IPS-18c (cell line): ENCODE results near the gene ABHD2.
"Not testable (repeated sequence)": the region's sequence is repeated elsewhere in the genome, so short reads cannot be mapped to it uniquely, and the experiment has no call there.

ENCODE experiments used
- H3K4me3 ChIP-seq: 2 replicates; pipeline ENCODE4 v1.7.0; 2013; ENCODE audit warnings: low read depth, mild to moderate bottlenecking, low read length, moderate library complexity; ENCODE audit not compliant: insufficient read depth
- H3K9me3 ChIP-seq: one replicate; pipeline ENCODE4 v1.6.1; 2013; ENCODE audit warnings: mild to moderate bottlenecking, low read length, moderate library complexity; ENCODE audit not compliant: control insufficient read depth, insufficient read depth

The ABHD2 gene

DNA sequence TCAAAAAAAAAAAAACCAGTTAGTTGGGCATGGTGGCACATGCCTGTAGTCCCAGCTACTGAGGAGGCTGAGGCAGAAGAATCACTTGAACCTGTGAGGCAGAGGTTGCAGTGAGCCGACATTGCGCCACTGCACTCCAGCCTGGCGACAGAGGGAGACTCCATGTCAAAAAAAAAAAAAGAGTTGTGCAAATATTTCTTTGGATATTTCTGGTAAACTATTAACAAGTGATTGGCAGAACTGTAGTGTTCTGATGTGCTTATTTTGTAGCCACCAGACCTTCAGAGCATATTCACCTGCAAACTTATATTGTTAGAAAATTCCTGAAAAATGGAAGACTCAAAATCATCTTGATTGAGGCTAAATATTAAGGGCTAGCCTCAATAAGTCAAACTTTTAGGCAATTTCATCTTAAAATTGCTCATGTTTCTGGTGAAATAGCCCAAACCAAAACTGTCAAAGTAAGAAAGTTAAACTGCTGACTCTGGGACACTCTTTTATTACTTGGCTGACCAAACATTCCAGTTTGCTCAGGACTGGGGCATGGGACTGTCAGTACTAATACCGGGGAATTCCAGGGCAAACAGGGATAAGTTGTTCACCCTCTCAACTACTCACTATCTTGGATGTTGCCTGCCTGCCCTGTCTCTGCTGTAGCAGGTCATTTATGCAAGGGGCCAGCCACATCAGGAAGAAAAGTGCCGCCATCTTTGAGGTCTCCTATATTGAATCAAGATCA, 37.0 kb downstream of the ABHD2 start:
- H3K9me3 ChIP-seq, result no peaks in the 10 kb centered on the region
- H3K4me3 ChIP-seq, result no peak overlapping the region

DNA sequence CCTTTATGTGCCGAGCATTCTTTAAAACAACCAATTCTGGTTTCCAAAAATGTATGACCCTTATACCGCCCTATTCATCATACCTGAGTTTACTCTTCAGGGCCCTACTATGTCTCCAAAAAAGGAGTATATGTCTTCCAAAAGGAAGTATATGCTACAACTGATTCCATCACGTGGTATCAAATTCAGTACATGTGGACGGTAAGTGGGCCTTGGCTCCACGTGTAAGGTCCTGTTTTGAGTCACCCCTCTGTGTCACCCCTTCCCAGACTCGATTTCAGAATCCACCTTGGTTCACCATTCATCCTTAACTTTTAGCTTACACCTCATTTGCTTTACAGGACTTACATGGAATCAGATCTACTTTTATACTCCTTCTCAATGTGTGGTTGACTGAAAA, 37.8 kb downstream of the ABHD2 start:
- no peaks in the 10 kb centered on the region for H3K9me3 ChIP-seq
- no peak overlapping the region for H3K4me3 ChIP-seq

DNA sequence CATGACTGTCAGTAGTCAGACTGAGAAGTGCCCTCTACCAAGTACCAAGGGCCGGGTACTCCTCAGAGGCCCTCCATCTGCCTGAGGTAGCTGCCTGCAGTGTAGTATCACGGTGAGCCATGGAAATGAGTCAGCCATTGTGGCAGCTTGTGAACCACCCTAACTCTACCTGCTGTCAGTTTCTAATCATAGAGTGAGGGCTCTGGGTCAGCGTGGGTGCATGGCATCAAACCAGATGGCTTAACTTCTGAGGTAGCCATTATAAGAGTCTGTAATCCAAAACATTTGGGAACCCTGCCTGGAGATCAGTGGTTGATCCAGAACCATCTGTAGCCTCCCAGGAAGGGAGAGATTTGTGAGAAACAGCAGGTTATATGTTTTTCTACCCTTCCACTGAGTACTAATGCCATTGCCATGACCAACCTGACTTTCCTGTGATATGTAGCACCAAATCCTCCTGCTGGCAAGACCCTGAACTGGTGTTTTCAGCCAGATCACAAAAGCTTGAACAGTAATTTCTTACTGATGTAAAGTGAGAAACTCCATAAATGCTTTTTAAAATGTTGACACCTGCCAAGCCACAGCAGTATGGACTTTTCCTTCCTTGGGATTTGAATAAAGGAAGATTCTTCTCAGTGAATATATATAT, 38.9 kb downstream of the ABHD2 start:
- H3K9me3 ChIP-seq, result no peaks in the 10 kb centered on the region
- H3K4me3 ChIP-seq, result no peak overlapping the region

DNA sequence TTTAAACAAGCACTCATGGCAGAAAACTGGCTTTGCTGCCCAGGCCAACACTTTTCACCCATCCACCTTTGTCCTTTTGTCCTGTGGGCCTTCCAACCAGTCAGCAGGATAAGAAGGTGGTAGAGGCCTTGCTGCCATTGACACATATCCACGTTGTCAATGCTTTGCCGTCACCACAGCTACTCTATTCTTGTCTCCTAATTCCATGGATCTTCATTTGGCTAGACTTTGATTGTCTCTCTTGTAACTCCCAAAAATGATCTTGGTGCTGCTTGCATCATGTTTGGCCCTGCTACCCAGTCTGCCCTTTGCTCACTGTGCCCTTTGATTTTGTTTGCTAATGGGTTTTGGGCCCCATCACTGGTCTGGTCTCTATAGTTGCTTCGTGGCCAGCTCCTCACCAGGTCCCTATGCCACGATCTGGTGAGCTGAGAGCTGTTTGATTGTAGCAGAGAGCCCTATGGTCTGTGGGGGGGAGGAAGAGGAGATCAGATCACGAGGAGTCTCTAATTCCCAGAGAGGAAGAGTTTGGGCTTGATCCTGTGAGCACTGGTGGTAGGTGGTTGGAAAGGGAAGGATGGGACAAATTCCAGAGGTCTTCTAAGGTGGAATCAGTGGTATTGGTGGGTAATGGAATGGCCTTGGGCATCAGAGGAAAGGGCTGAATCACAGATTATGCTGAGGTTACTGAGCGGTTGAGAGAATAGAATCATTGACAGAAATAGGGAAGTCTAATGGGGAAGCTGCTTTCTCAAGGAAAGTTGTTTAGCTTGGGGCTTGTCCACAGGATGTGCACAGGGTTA, 40.3 kb downstream of the ABHD2 start:
- H3K4me3 ChIP-seq, result no peak overlapping the region
- no peaks in the 10 kb centered on the region for H3K9me3 ChIP-seq

DNA sequence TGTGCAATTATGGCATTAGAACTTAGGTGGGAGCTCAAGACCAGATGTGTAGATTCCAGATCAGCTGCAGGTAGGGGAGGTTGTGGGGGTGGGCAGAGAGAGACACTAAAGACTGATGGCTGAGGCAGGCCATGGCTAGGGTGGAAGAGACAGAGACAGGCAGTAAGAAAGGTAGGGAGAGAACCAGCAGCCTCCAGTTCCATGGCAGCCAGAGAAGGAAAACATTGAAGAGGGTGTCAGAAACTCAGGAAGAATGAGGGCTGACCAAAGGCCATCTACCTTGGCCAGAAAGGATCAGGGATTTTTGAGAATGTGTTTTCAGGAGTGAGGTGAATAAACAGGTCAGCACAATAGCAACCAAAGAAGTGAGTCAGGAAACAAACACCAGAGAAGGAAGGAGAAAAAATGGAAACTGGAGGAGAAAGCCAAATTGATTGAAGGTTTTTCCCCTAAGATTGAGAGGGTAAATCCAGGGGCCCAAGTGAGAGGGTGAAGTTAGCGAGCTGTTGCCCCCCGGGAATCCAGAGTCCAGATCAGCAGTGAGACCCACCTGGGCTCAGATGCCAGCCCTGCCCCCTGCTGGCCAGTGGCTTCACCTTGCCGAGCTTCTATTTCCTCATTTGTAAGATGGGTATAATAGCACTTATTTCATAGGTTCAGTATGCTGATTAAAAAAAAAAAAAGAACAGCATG, 41.0 kb downstream of the ABHD2 start:
- no peaks in the 10 kb centered on the region for H3K9me3 ChIP-seq
- no peak overlapping the region for H3K4me3 ChIP-seq

DNA sequence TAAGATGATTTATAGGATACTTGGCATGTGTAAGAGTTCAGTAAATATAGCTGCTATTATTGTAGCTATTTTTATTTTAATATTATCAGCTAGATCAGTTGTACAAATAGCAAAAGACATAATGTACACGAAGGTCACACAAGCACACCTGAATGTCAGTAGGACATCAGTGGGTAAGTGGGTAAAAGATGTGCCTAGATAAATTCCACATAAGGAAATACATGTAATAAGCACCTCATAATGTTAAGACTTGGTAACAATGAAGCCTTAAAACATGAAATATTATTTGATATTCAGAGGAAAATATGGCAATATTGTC, 41.5 kb downstream of the ABHD2 start:
- H3K9me3 ChIP-seq, result no peaks in the 10 kb centered on the region
- H3K4me3 ChIP-seq, result no peak overlapping the region

DNA sequence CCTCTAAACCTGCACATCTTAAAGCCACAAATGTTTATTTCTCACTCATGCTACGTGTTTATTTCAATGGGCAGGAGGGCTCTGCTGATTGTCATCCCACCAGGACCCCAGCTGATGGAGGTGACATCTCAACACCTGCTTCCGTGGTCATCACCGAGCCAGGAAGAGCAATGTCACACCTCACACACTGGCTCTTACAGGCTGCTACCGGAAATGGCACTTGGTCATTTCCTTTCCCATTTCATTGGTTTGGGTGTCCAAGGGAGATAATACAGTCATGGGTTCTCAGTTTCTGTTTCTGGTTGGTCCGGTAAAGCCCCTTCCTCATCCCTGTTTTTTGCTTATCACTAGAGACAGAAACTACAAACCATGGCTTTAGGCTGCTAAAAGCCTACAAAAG, 41.9 kb downstream of the ABHD2 start:
- no peak overlapping the region for H3K4me3 ChIP-seq
- H3K9me3 ChIP-seq, result no peaks in the 10 kb centered on the region

DNA sequence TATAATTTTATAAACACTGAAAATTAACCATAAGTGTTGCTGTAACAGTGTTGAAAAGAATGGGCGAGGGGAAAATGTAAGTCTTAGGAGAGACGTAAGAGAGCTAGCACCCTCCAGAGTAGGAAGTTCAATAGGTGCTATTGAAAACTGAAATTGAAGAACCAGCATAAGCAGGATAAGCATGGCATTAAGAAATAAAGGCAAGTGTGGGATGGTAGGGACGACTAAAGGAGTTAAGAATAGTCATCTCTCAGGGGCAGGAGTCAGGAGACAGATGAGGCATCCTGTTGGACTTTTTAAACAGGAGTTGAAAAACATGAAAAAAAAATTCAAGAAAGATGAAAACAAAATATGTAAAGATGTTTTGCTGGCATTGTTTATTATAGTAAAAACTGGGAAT, 43.5 kb downstream of the ABHD2 start:
- Histone ChIP-seq H3K4me3 (no peak overlapping the region), H3K9me3 (no peaks in the 10 kb centered on the region)

DNA sequence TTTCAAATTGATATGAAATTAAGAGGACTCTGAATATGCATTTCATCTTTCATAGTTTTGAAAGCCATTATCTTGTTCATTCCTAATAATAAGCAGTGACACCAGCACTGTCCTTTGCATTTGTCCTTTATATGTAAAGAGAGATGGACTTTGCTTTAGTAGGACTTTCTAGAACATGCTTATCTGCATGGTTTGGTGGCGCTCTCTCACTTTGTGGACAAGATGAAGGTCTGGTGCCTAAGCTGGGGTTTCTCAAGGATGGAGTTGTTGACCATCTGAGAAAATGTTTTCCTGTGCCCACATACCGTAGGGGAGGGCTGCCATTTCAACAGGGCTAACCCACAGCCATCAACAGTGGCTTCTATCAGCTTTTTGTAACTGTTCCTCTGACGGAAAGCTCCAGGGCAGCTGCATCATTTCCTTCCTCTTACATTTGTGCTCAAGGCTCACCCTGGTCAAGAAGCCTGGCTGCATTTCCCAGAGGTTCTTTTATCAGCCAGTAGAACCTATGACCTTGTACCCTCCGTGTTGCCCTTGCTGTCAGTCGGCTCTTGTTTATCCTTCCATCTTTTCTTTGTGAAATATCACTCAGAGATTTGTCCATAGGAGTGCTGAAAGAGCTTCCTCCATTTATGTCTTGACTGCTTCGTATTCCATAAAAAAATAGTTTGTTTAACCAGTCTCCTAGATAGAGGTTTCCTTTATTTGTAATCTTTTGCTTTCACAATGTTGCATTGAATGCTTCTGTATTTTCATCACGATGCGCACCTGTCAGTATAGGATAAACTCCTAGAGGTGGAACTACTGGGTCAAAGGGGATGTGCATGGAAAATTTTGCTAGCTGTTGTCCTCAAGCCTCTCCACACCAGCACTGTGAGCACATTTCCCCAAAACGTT, 44.6 kb downstream of the ABHD2 start:
- H3K9me3 ChIP-seq, result no peaks in the 10 kb centered on the region
- H3K4me3 ChIP-seq, result no peak overlapping the region

DNA sequence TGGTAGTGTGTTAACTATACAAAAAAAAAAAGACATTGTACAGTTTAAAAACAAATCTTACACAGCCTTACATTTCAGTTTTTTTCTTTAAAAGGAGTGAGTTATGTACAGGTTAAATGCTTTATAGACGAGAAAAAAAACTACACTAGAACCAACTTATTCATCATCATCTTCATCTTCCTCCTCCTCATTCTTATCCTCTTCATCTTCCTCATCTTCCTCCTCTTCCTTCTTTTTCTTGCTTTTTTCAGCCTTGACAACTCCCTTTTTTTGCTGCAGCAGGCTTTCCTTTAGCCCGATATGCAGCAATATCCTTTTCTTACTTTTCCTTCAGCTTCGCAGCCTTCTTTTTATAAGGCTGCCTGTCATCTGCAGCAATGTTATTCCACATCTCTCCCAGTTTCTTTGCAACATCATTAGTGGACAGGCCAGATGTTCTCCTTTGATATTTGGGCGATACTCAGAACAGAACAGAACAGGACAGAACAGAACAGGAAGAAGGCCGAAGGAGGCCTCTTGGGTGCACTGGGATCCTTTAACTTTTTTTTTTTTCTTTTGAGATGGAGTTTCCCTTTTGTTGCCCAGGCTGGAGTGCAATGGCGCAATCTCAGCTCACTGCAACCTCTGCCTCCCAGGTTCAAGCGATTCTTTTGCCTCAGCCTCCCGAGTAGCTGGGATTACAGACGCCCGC, 47.3 kb downstream of the ABHD2 start:
- H3K4me3 ChIP-seq, result not testable (repeated sequence)

DNA sequence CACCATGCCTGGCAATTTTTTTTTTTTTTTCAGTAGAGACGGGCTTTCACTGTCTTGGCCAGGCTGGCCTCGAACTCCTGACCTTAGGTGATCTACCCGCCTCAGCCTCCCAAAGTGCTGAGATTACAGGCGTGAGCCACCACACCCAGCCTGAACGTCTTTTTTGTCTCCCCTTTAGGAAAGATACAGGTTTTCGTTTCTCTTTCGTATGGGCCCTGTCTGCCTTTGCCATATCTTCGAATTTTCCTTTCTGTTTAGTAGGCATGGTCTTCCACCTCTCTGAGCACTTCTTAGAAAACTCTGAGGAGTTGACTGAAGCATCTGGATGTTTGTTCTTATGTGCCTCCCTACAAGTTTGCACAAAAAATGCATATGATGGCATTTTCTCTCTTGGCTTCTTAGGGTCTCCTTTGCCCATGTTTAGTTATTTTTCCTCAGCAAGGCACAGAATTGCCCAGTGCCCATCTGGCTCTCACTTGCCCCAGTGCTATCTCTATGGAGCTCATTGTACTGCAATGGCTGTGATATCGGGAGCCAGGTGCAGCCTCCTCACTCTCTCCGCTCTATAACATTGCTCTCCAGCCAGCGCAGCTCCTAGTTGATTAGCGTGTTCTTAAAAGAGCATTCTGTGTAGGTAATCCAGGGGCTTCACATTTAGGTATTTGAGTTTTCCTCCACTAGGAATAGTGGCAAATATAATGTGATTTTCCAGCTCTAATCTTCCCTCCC, 48.0 kb downstream of the ABHD2 start:
- Histone ChIP-seq H3K9me3 (no peaks in the 10 kb centered on the region), H3K4me3 (no peak overlapping the region)

More for the DNA sequence above, 47.3 kb downstream of the ABHD2 start:
- not testable (repeated sequence) for H3K9me3 ChIP-seq

DNA sequence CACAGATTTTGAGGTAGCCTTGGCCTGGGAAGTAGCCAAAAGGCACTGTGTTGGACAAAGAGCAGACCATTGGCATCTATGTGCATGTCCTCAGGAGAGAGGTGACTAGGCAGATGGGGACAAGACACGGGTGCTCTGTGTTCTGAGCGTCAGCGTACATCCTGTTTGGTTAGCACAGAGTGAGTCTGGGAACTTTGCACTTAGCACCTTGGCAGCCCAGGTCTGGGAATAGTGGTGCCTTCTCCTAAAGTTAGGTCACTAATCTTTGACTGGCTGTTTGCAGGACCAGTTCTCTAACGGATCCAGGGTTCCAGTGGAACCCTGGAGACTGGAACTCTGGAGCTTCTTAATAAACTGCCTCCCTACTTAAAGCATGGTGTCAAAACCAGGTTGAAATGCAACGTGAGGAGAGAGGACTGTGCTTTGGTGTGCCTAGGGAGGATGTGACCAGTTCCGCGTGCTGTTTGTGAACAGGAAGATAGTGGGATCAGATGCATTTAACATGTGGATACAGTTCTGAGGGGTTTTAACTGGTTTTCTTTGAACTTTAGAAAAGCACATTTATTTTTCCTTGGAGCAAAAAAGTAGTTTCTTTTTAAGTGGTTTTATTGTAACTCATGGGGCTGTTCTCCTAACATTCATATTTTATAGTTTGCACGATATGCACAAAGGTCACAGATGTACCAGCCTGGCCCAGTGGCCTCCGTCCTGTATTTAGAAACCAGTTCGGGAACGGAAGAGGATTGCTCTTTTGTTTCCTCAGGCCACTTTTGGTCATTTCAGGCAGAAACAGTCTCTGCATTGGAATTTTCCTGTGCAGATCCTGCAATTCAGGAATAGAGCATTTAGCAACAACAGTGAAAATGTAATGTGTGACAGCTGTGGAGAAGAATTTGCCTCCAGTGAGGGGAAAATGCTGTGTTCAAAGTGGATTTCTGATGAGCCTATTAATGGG, 48.8 kb downstream of the ABHD2 start:
- H3K4me3 ChIP-seq, result no peak overlapping the region
- H3K9me3 ChIP-seq, result no peaks in the 10 kb centered on the region

DNA sequence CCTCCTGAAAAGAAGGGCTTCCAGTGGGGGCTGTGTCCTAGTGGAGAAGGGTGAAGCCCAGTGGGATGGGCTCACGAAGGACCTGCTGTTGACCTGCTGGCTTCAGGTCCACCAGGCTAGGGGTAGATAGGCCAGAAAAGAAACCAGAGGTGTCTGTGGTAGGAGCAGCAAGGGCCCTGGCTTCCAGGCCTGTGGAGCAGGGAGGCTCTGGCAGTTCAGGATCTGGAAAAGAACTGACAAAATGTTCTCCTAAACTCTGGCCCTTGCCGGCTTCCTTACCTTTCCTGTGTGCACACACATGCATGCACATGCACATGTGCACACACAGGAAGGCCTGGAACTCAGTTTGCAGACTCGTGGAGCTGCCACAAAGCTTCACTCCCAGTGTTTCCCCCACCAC, 49.7 kb downstream of the ABHD2 start:
- Histone ChIP-seq H3K4me3 (no peak overlapping the region), H3K9me3 (no peaks in the 10 kb centered on the region)

DNA sequence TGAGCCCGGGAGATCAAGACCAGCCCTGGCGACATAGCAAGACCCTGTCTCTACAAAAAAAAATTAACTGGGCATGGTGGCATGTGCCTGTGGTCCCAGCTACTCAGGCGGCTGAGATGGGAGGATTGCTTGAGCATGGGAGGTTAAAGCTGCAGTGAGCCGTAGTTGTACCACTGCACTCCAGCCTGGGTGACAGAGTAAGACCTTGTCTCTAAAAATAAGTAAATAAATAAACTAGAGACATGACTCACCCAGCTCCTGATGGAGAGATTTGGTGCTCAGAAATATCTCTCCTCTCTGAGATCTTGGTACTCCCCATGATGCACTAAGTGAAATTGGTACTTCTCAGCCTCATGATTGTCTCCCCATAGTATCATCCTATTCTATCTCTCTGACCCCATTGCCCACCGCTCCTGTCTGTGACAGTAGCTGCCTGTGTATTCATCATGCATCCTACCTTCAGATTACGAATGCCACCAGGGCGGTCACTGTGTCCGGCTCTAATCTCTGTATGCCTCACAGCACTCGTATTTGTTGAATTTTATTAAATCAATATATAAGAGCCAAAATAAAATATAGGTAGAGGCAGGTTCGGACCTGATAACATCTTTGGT, 50.9 kb downstream of the ABHD2 start:
- H3K9me3 ChIP-seq, result no peaks in the 10 kb centered on the region
- no peak overlapping the region for H3K4me3 ChIP-seq
